Stimulated activated CD8-positive, alpha-beta memory T cell treated with anti-CD3 and anti-CD28 coated beads, Interleukin-7, amount 100 ng/mL, for 4 hours (primary cell): ENCODE measurements around the gene DLK1.

Experiments used
- DNase-seq, 2 donors: peaks; one replicate each; pipeline ENCODE4 v3.0.0-alpha.2; 2020; ENCODE audit warnings: low read depth in 2 of 2

Gene DLK1

GRCh38 chr14:100726550-100727085 lies at the start of gene DLK1:
Gene DLK1 (plus strand): TSS chr14:100726892. CDS start chr14:100727069, 177 bp downstream.
- DNase-seq: no peak

GRCh38 chr14:100677152-100677551 lies 49.5 kb upstream of the DLK1 start:
- DNase-seq: no peak

GRCh38 chr14:100677554-100678468 lies 48.9 kb upstream of the DLK1 start:
- no peak for DNase-seq

DNA sequence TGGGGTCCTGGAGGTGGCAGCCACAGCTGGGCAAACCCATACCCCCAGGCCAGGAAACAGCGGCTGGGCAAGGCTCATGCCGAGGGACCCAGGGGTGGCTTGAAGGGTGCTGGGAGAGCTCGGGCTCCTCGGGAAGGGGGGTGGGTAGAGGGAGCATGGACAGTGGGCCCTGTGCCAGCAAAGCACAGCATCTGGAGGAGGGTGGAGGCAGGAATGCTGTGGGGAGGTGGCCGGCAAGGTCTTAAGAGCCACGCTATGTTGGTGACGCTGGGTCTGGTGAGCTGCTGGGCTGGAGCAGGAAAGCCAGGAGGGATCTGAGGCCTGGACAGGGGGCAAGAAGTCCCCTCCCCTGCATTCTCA lies 48.2 kb upstream of the DLK1 start:
- DNase-seq: no peak

DNA sequence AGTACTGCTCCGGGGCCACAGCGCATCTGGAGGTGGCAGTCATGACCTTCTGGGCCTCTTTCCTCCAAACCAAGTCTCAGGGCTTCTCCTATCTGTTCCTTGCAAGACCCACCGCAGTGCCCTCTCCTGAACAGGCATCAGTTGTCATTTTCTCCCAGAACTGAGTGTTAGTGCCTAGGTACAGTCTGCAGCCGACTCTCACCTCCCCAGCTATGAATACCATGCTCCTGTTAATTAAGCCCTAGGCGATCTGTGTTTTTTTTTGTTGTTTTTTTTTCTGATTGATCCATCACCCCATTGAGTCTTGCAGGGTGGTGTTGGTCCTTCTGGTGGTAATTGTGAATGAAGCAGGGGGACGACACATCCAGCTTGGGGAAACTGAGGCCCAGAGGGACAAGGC lies 47.5 kb upstream of the DLK1 start:
- no peak for DNase-seq

GRCh38 chr14:100679707-100680438 lies 46.8 kb upstream of the DLK1 start:
- no peak for DNase-seq

DNA sequence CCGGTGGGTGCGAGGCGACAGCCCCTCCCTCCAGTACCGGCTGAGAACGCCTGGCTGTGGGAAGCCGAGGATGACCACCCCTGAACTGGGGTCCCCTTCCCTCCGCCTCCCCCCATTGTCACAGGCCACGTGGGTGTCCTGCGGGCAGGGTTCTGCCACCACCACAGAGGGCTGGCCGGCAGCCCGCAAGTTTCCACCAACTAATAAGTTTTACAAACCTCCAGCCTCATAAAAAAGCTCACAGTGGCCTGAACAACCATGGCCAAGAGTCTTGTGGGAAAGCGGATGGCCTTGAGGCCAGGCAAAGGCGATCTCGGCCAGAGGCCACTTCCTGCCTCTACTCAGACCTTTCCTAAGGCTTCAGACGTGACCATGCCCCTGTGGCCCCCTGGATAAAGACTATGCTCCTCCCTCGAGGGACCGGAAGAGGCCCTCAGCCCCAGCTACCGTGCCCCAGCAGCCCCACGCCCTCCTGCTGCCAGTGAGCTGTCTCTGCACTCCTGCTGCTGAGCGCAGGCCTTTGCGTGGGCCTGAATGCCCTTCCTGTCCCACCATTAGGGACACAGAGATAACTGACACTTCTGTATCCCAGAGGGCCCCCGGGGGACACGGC lies 46.1 kb upstream of the DLK1 start:
- DNase-seq: no peak

DNA sequence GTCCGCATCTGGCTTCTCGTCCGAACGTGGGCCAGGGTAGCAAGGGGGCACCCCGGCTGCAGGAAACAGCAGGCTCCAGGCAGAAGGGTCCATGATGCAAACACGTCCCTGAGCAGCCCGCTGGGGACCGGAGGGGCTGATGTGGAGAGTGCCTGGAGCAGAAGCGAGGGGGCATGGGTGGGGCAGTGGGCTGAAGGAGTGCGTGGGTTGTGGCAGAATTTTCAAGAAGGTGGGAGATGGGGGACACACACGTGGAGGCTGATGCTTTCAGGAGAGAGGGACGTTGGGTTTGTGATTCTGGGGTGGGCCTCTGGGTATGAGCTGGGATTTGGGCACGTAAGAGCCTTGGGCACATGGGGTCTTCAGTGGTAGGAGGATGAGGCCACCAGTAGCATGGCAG lies 45.6 kb upstream of the DLK1 start:
- no peak for DNase-seq

DNA sequence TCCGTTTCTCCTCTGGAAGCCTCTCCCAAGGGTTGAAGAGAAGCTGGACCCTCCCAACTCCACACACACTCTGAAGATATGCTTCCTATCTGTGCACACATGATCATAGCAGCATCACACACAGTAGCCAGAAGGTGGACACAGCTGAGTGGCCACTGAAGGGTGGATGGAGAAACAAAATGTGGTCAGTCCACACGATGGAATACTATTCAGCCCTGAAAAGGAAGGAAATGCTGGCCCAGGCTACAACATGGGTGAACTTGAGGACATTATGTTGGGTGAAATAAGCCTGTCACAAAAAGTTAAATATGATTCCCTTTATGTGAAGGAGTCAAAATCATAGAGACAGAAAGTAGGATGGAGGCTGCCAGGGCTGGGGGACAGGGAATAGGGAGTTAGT lies 43.9 kb upstream of the DLK1 start:
- no peak for DNase-seq

DNA sequence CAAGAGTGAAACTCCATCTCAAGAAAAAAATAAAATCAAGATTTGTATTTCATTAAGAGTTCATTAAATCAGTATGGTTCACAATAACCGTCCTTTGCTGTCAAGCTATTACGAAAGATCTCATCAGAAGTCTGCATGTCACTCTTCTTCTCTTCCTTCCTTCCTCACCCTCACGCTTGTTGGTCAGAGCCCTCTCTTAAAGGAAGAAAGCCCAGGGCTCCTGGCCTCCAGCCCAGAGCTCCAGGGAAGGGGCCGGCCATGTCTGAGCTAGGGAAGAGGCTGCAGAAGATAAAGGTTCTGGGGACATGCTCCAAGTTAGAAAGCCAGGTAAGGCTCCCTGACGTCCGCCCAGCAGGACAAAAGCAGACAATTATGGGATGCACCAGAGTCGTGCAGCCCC lies 43.1 kb upstream of the DLK1 start:
- no peak for DNase-seq

- DNase-seq: no peak
Observed at GRCh38 chr14:100684154-100684553, 42.5 kb upstream of the DLK1 start.

GRCh38 chr14:100684961-100685360 lies 41.7 kb upstream of the DLK1 start:
- DNase-seq: no peak

DNA sequence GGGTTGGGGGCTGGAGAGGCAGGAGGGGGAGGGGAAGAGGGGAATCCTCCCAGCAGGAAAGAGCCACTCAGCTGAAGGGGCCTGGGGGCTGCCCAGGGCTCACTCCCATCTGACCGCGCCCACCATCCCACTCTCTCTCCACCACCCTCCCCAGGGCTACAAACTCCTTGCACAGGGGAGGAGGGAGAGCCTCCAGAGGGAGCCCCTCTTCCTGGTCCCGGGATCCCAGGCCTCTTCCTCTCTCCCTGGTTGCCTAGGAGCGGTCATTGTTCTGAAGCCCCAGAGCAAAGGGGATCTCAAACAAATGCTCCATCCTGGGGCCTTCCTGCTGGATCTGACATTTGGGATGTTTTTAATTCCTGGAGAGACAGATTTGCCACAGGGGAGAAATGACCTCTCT lies 39.8 kb upstream of the DLK1 start:
- no peak for DNase-seq

DNA sequence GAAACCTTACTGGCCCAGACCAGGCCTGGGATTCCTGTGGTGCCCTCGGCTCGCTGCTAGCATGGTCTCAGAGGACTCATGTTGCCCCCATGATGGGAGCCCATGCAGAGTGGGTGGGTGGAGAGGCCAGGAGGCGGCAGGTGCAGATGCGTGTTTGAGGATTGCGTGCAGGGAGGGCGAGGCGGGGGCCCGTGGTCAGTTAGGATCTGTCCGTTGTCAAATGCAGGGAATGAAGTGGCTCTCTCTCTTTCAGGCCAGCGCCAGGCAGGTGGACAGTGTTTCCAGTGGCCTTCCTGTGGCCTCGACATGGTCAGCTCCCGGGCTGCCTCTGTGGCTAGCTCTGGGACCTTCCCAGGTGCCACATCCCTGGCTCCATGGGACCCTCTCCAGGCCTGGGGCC lies 39.3 kb upstream of the DLK1 start:
- DNase-seq: no peak

- DNase-seq: no peak
Observed at GRCh38 chr14:100688051-100688450, 38.6 kb upstream of the DLK1 start.

DNA sequence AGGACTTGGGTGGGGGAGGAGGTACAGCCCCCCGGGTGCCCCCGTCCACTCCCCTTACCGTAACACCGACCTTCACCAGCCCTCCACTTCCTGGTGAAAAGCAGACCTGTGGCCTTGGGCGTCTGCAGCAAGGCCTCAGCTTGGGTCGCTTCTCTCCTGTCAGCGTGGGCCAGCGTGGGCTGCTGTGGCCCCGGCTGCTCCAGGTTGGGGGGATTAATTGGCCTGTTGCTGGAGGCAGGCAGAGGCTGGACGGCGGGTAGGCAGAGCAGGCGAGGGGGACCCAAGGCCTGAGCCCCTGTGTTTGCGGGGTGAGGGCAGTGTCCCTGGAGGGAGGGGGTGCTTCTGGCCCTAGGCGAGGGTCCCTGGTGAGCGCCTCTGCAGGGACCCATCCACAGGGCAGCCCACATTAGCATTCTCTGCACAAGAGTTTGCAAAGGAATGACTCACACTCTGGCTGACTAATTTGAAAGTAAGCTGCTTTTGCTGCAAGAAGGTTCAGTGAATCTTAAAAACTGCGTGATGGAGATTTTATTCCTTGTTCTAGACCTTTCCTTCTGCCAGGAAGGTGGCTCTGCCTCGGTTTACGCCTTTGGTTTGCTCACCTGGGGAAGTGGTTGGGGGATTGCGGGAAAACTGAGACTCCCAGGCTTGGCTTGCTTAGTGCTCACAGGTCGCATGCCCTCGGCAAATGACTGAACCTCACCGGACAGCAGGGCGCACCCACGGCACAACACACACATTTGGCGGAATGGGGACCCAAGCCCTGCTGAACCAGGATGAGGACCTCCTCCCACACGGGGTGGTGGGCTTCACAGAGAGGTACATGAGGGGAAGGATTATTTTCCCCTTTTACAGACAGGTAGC lies 37.9 kb upstream of the DLK1 start:
- no peak for DNase-seq

DNA sequence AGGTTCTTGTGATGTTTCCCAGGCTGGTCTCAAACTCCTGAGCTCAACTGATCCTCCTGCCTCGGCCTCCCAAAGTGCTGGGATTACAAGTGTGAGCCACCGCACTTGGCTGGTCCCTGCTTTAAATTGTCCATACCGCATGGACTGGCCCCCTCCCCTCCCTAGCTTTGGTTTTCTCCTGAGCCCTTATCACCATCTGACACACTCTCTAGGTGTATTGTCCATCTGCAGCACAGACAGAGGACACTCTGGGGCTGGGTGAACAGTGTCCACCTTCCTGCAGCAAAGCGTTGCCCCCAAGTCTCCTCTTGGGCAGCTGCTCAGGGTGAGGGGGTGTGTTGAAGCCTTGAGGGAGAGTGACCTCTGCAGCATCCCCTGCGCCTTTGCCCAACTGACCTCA lies 36.0 kb upstream of the DLK1 start:
- DNase-seq: no peak

DNA sequence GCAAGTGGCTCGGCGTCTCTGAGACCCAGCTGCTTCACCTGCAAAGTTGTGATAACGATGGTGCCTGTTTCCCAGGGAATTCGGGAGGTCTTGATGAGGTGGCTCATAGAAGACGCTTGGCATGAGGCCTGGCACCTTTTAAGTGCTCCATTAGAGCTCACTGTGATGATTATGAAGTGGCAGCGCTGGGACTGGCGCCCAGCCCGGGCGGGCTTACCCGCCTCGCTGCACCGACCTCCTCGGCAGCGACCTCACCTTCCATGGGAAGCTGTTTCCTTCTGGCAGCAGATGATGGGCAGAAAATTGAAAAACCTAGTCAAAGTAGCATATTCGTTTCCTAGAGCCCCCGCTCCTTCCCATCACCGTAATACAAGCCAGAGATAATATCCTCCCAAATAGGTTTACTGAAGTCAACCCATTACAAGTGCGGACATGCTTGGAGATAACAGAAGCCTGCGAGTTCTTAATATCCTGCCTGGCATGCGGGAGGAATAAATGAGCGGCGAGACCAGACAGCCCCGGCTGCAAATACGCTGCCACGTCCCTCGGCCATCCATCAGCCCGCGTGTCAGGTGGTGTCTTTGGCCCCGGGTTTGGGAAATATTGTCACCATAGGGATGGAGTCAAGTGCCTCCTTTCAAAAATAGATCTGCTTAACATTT lies 35.2 kb upstream of the DLK1 start:
- DNase-seq: no peak

- no peak for DNase-seq
Observed at GRCh38 chr14:100692256-100692655, 34.4 kb upstream of the DLK1 start.

- no peak for DNase-seq
Observed at GRCh38 chr14:100692859-100693558, 33.7 kb upstream of the DLK1 start.
